ENCODE measurements around the gene SELENOM.
"Not testable (repeated sequence)": the region's sequence is repeated elsewhere in the genome, so short reads cannot be mapped to it uniquely, and the experiment has no call there.

Gene SELENOM

DNA sequence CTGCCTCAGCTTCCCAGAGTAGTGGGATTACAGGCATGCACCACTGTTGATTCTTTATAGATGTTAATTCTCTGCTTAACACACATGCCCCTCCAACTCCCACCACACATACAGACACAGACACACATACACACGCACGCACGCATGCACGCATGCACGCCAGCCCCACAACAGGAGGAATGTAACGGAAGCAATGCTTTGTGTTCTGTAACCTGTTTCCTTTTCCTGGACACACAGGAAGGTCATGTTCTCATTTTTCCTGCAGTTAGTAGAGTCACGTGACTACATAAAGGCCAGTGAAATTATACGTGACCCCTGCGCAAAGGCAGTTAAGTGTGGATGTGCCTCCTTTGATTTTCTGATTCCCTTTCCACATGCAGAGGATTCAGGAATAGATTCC, 34.2 kb downstream of the SELENOM start:
- DNase-seq = not testable (repeated sequence)

DNA sequence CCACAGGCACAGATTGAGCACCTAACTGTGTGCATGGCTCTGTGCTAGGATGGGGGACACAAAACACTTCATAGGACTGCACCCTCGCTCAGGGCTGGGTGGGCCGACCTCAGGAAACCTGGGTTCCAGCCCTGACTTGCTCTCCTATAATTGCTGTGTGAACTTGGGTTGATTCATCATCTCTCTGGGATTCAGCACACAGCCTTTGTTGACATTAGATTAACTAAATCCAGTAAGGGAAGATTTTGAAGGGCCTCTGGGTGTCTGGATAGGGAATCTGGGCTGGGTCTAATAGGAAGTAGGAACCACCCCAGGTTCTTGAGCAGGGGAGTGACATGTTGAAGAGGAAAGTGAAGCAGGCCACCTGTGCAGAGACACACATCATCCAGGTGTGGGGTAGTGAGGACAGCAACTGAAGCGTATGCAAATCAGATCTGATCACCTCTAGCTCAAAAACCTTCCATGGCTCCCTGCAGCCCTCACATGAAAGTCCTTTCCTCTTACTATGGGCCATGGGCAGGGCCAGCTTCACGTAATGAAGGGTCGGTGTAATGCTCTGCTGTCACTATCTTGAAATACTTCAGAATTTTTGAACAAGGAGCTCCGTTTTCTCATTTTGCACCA, 37.6 kb downstream of the SELENOM start:
- DNase-seq = not testable (repeated sequence)

DNA sequence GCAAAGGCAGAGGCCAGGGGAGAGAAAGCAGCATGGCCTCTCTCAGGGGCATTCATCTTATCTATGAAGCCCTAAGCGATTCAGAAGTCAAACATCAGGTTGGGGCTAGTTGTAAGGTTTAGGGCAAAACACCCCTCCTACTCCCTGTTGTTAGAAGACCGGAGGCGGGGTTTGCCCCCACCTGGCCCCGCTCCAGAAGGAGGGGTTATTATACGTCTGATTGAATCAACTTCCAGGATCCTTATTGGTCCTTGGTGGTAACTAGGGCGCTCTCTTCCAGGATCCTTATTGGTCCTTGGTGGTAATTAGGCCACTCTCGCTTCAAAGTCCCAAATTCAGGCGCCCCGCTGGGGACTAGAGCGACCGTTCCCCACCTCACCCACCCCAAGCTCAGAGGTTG, 38.4 kb downstream of the SELENOM start:
- DNase-seq = no peak

DNA sequence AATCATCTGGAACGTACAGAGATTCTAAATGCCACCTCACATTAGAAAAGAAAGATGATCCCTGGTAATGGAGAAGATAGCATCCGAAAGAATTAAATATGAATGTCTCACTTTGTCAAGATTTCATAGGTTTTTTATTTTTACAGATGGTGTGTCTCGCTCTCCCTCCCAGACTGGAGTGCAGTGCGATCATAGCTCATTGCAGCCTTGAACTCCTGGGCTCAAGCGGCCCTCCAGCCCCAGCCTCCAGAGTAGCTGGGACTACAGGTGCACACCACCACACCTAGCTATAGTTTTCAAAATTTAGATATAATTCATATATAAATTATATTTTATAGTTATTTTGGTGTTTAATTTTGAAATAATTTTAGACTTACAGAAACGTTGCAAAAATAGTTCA, 43.0 kb downstream of the SELENOM start:
- DNase-seq = no peak

DNA sequence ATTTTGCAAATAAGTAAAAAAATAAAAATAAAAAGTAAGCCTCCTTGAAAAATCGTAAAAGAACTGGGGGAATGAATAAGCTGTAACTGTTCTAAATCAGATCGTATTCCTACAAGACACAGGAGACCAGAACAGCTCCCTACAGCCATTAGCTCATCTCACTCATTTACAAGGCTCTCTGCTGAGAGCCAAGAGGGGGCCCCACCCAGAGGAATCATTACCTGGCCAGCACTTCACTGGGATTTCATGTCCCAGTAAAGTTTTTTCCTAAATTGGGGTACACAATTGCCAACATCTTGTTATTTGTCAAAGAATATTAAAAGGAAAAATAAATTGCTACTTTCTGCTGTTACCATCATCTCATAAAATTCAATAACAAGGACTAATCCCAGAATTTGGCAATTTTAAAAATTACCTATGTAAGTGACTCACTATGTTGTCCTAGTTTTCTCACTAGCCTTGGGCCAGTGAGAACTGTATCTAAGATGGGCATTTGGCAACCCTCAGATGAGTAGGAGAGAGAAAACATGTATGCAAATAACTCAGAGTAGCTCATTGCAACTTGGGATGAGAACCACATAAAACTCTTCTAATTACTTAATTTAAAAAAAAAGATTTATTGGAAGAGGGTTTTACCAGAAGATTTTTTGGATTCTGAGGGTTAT, 44.7 kb downstream of the SELENOM start:
- no peak for DNase-seq

DNA sequence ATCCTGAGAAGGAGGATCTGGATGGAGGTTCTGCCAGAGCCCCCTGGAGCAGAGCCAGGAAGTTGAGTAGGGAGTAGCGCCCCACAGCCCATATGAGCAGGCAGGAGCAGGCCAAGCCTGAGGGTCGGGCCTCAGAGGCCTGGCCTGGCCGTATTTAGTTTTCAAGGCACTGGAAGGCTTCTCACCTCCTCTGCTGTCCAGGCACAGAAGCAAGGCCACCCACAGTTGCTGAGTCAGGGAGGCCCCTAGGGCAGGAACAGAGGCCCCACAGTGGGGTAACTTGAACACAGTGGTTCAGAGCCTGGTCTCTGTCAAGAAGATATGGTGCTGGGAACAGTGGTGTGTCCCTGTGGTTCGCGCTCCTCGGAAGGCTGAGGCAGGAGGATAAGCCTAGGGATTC, 47.7 kb downstream of the SELENOM start:
- not testable (repeated sequence) for DNase-seq

DNA sequence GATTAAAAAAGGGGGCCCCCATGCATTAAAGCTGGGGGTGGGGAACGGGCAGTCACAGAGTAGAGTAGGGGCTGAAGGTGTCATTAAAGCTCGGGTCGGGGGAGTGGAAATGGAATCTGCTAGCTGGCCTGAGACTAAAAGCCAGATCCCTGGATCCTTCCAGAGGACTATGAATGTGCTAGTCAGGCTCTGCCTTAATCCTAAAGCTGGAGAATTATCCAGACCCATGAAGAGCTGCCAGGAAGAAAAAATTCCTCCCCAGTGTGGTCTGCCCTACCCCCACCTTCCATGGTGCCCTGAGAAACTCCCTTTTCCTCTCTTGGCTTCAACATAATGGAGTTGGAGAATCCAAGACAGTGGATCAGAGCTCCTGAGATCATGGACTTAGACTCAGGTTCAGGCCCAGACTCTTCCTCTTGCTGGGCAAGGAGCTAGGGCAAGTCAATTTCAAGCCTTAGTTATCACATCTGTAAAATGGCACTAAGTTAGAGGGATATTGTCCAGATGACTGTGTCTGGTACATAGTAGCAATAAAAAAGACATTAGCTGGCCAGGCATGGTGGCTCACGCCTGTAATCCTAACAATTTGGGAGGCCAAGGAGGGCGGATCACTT, 50.3 kb downstream of the SELENOM start:
- DNase-seq = no peak

DNA sequence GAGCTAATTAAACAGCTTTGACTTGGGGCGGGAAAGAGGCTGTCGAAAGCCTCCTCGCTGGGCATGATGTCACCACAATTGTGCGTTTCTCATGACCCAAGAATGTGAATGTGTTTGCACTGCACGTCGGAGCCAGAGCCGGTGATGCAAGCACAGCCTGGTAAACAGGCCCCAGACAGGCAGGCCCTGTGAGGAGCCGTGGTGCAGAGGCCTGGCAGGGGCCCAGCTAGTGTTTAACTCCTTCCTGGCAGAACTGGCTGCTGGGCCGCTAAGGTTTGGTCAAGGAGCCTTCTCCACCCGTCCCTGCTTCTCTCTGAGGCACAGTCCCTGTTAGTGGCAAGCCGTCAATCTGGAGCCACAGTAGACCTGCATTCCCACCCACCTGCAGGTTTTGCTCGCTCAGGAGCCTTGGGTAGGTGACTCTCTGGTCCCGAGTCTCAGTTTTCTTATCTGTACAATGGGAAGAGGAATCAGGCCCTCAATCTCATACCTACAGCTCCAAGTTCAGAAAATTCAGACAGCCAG, 51.7 kb downstream of the SELENOM start:
- DNase-seq = no peak

DNA sequence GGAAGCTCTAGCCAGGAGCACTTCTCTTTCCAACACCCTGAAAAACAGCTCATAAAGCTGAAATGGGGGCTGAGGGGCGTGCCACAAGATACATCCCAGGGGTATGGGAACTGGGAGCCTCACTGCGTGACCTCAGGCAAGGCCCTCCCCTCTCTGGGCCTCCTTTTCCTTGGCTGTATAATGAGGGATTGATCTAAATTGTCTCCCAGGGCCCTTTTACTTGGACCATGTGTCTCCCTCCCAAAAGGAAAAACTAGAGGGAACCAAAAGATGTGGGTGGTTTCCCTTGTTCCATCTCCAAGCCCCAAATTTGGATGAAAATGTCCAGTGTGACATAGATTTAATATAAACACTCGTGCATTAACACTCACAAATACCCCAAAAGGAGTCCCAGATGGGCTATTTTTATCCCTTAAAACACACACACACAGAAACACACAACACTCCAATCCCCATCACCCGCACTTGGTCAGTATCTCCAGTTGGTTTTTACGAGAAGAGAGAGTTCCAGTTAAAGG, 52.2 kb downstream of the SELENOM start:
- no peak for DNase-seq
